OCI-LY3 (cell line): ENCODE data around the gene NT5DC3.

Experiments
- H2AFZ ChIP-seq: fragments of 200-600, 300-600 bp; shearing (Covaris generic); 2 replicates; pipeline ENCODE4 v1.6.0; 2014; ENCODE audit warnings: antibody characterized with exemption, low read depth, low read length
- H3K27ac ChIP-seq: fragments of 200-600, 300-600 bp; sonication (generic); 2 replicates; pipeline ENCODE4 v1.5.1; 2014; ENCODE audit warnings: mild to moderate bottlenecking, low read length, moderate library complexity, mixed read lengths
- H3K27me3 ChIP-seq: fragments of 200-600, 300-600 bp; sonication (generic); 2 replicates; pipeline ENCODE4 v1.6.1; 2014; ENCODE audit warnings: low read depth, low read length, mixed read lengths
- H3K36me3 ChIP-seq: fragments of 200-600, 300-600 bp; sonication (generic); replicated peaks from 2 replicates; pipeline ENCODE3; 2014; ENCODE audit warnings: low read depth, low read length, mixed read lengths
- H3K4me1 ChIP-seq: fragments of 300-600, 200-600 bp; sonication (generic); 2 replicates; pipeline ENCODE4 v1.6.1; 2014; ENCODE audit warnings: low read length, mixed read lengths
- H3K4me2 ChIP-seq: fragments of 200-600, 300-600 bp; sonication (generic); 2 replicates; pipeline ENCODE4 v1.6.1; 2014; ENCODE audit warnings: low read length, mixed read lengths
- H3K4me3 ChIP-seq: fragments of 300-600, 200-600 bp; sonication (generic); 2 replicates; pipeline ENCODE4 v1.5.1; 2014; ENCODE audit warnings: antibody characterized with exemption, mild to moderate bottlenecking, low read length, moderate library complexity
- H3K79me2 ChIP-seq: fragments of 300-600, 200-600 bp; shearing (Covaris generic); 2 replicates; pipeline ENCODE4 v1.6.1; 2014; ENCODE audit warnings: mild to moderate bottlenecking, low read length, mixed read lengths
- H3K9ac ChIP-seq: fragments of 300-600, 200-600 bp; shearing (Covaris generic); 2 replicates; pipeline ENCODE4 v1.6.0; 2014; ENCODE audit warnings: mild to moderate bottlenecking, low read length, moderate library complexity
- H3K9me3 ChIP-seq: fragments of 200-600, 300-600 bp; shearing (Covaris generic); 2 replicates; pipeline ENCODE4 v1.6.1; 2014; ENCODE audit warnings: low read length, mixed read lengths; ENCODE audit not compliant: insufficient read depth
- H4K20me1 ChIP-seq: fragments of 200-600, 300-600 bp; sonication (generic); 2 replicates; pipeline ENCODE4 v1.6.1; 2016; ENCODE audit warnings: low read length, mixed read lengths; ENCODE audit not compliant: insufficient read depth
- CTCF ChIP-seq: fragments of 200-600, 300-600 bp; sonication (generic); IDR thresholded peaks from 2 replicates; pipeline ENCODE4 v1.5.1; 2014; ENCODE audit warnings: antibody characterized with exemption, low read length, low read depth
- EZH2phosphoT487 ChIP-seq: fragments of 200-600 bp; shearing (Covaris generic); IDR thresholded peaks from 2 replicates; pipeline ENCODE4 v1.6.1; 2018; ENCODE audit warnings: antibody characterized with exemption, mixed run types, low read depth

The NT5DC3 gene

GRCh38 chr12:103735291-103735690, 105.7 kb downstream of the NT5DC3 start:
- Histone ChIP-seq H3K4me2 (no peak overlapping the region), H3K4me3 (no peak overlapping the region), H4K20me1 (no peaks in the 10 kb centered on the region), H3K9me3 (peaks cover 4% of the 10 kb centered on the region; the same call in 1 of the 2 replicates), H3K79me2 (no peaks in the 10 kb centered on the region), H3K36me3 (no peaks in the 10 kb centered on the region), H2AFZ (no peak overlapping the region), H3K4me1 (no peaks in the 10 kb centered on the region), H3K27ac (no peak overlapping the region), H3K27me3 (peaks cover 22% of the 10 kb centered on the region), H3K9ac (no peak overlapping the region)
- TF ChIP-seq EZH2phosphoT487 (no peak), CTCF (no peak)

- Histone ChIP-seq H3K4me1 (no peaks in the 10 kb centered on the region), H3K27me3 (peaks cover 22% of the 10 kb centered on the region), H3K4me3 (no peak overlapping the region), H2AFZ (no peak overlapping the region), H3K27ac (no peak overlapping the region), H4K20me1 (no peaks in the 10 kb centered on the region), H3K4me2 (no peak overlapping the region), H3K36me3 (no peaks in the 10 kb centered on the region), H3K9ac (no peak overlapping the region), H3K79me2 (no peaks in the 10 kb centered on the region), H3K9me3 (peaks cover 4% of the 10 kb centered on the region; the same call in 1 of the 2 replicates)
- TF ChIP-seq EZH2phosphoT487 (no peak), CTCF (no peak)
Measured at GRCh38 chr12:103734863-103735262, 106.2 kb downstream of the NT5DC3 start.

DNA sequence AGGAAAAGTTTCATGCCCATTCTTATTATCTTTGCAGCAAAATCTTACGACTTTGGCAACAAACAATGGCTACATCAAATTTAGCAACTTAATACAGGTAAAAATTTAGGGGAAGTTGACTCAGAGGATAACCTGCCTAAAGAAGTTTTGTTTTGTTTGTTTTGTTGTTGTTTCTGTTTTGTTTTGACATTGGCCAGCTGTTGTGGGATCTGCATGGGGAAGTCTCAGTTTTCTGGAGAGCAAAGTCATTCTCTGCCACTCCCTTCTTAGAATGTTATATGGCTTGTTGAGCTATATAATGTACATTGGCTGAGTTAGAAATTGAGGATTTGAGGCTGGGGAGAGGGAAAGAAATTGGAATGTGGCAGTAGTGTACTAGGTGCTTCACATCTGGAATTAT, 109.5 kb downstream of the NT5DC3 start:
- Histone ChIP-seq H3K4me3 (no peak overlapping the region), H2AFZ (no peak overlapping the region), H3K79me2 (no peaks in the 10 kb centered on the region), H3K9ac (no peak overlapping the region), H3K36me3 (no peaks in the 10 kb centered on the region), H3K9me3 (peaks cover 4% of the 10 kb centered on the region; the same call in 1 of the 2 replicates), H4K20me1 (no peaks in the 10 kb centered on the region), H3K4me2 (no peak overlapping the region), H3K27ac (no peak overlapping the region), H3K27me3 (peaks cover 22% of the 10 kb centered on the region), H3K4me1 (no peaks in the 10 kb centered on the region)
- TF ChIP-seq CTCF, result no peak
- TF ChIP-seq EZH2phosphoT487, result no peak

DNA sequence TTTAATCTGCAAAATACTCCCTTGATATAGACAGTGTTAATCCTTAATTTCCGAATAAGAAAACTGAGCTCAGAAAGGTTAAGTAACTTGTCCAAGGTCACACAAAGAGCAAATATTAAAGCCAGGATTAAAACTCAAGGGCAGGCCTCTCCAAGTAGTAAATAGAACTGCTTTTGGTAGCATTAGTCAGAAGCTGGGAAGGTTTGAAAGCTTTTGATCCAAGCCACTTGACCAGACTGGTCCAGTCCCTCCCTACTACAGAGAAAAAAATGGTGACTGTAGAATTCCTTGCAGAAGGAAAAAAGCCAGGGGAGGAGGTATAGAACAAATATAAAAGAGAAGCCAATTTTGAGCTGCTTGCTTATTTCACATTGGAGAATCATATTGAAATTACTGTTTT, 111.5 kb downstream of the NT5DC3 start:
- no peak overlapping the region for H3K9ac ChIP-seq
- H3K9me3 ChIP-seq, result peaks cover 4% of the 10 kb centered on the region; the same call in 1 of the 2 replicates
- H3K4me1 ChIP-seq, result no peaks in the 10 kb centered on the region
- H3K4me3 ChIP-seq, result no peak overlapping the region
- no peak overlapping the region for H3K4me2 ChIP-seq
- no peak overlapping the region for H2AFZ ChIP-seq
- no peaks in the 10 kb centered on the region for H4K20me1 ChIP-seq
- H3K36me3 ChIP-seq, result no peaks in the 10 kb centered on the region
- TF ChIP-seq CTCF (no peak), EZH2phosphoT487 (no peak)
- no peaks in the 10 kb centered on the region for H3K79me2 ChIP-seq
- H3K27me3 ChIP-seq, result peaks cover 2% of the 10 kb centered on the region
- H3K27ac ChIP-seq, result no peak overlapping the region
